ENCODE results near the gene DENND6B. TPM values are rescaled to one million over a fixed set of nuclear protein-coding genes. Genes with fewer than 3 reads are reported as not detected.
A peak's percentile ranks its signal among the peaks of the same experiment; 100 is the strongest.

DENND6B gene
- polyA plus RNA-seq, 4 donors, result 1.9 to 4.5 (median 2.5) TPM

DNA sequence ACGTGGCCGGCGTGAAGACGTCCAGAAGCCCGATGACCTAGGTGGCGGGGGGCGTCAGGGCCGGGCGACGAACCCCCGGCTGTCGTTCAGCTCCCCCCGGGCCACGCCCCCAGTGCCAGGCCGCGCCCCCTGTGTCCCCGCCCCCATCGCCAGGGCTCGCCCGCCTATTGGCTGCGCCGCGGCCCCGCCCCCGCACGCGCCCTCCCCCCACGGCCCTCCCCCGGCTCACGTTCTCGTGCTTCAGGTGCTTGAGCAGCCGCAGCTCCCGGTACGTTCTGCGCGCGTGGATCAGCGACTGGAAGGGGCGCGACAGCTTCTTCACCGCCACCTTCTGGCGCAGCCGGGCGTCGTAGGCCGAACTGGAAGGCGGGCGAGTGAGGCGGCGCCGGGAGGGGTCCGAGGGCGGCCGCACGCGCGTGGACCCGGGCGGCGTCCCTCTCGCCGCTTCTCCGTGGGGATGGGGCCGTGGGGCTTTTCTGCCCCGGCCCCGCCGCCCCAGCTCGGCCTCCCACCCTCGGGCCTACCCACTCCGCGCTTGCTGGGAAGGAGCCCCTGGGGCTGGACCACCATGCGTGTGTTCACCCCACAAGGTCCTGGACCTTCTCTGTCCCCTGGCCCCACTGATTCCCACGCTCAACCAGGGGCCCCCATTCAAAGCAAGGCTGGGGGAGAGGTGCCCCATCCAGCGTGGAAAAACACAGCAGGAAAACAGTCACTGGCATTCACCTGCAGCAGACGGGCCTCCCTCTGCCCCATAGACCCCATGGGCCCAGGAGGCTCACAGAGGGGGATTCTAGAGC, 59.0 kb downstream of the DENND6B start:
- peaks cover 2 to 24% (median 8%) of the 10 kb centered on the region in 3 donors for H3K4me1 ChIP-seq (ENCODE audit: control insufficient read depth in 3 of 3, insufficient read depth in 2 of 3, low read depth in 1 of 3, low read length in 2 of 3)
- peaks cover 0 to 3% (median 0%) of the 10 kb centered on the region in 3 donors for H3K36me3 ChIP-seq (ENCODE audit: control insufficient read depth in 3 of 3, insufficient read depth in 2 of 3, low read depth in 1 of 3, low read length in 3 of 3)
- DNase-seq, result peak; percentile 62 to 64
- no peaks in the 10 kb centered on the region for H3K9me3 ChIP-seq (ENCODE audit: control insufficient read depth in 2 of 2, insufficient read depth in 1 of 2, low read depth in 1 of 2, low read length in 1 of 2)
- H3K27ac ChIP-seq (ENCODE audit: low read depth in 1 of 3, low read length in 2 of 3), result no peak overlapping the region
- no peak for FAIRE-seq
- peaks cover 0 to 63% (median 0%) of the 10 kb centered on the region in 3 donors for H3K27me3 ChIP-seq (ENCODE audit: control insufficient read depth in 3 of 3, insufficient read depth in 3 of 3, low read length in 3 of 3)
- WGBS, 3 donors, result 2 to 18% (median 16%) methylated on average over 30 to 75 of the region's 75 CpGs
- H3K4me3 ChIP-seq (ENCODE audit: low read depth in 1 of 3, low read length in 3 of 3), result peak overlapping the region in 1 of 3 donors; percentile 23

GRCh38 chr22:50266994-50267393, 59.8 kb downstream of the DENND6B start:
- Histone ChIP-seq H3K4me3 (ENCODE audit: low read depth in 1 of 3, low read length in 3 of 3) (no peak overlapping the region), H3K9me3 (ENCODE audit: control insufficient read depth in 2 of 2, insufficient read depth in 1 of 2, low read depth in 1 of 2, low read length in 1 of 2) (no peaks in the 10 kb centered on the region), H3K4me1 (ENCODE audit: control insufficient read depth in 3 of 3, insufficient read depth in 2 of 3, low read depth in 1 of 3, low read length in 2 of 3) (peaks cover 2 to 26% (median 8%) of the 10 kb centered on the region in 3 donors), H3K27ac (ENCODE audit: low read depth in 1 of 3, low read length in 2 of 3) (no peak overlapping the region), H3K27me3 (ENCODE audit: control insufficient read depth in 3 of 3, insufficient read depth in 3 of 3, low read length in 3 of 3) (peaks cover 0 to 71% (median 4%) of the 10 kb centered on the region in 3 donors), H3K36me3 (ENCODE audit: control insufficient read depth in 3 of 3, insufficient read depth in 2 of 3, low read depth in 1 of 3, low read length in 3 of 3) (no peaks in the 10 kb centered on the region)
- no peak for DNase-seq
- FAIRE-seq, result no peak
- WGBS, 3 donors, result 38 to 65% (median 41%) methylated on average over 33 to 37 of the region's 37 CpGs

DNA sequence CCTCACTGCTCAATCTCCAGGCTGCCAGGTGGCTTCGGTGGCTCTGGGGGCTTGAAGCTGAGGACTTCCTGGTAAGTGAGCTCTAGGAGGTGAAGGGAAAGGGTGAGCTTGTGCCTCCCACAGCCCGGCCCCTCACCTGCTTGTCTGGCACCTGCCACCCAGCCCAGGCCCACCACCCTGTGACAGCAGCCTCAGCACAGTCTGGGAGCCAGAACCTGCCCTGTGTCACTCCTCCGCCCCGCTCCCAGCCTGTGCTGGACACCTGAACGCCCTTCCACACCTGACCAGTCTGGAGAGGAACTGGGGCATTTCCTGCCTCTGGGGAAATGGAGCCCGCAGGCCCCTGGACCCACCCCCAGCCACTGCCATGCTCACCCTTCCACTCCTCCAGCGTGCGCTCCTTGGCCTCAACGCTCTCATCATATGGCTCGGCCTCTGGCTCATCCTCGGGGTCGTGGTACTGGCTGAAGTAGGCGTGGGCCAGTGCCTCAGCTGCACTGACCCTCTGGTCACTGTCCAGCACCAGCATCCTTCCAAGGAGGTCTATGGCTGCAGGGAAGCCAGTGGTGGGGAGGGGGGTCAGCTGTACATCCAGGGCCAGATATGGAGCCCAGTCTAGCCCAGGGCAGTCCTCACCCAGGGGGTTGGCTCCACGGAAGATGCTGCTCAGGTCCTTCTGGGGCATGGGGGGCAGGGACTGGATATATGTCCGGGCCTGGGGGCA, 61.7 kb downstream of the DENND6B start:
- H3K4me1 ChIP-seq (ENCODE audit: control insufficient read depth in 3 of 3, insufficient read depth in 2 of 3, low read depth in 1 of 3, low read length in 2 of 3), result peaks cover 0 to 16% (median 4%) of the 10 kb centered on the region in 3 donors
- H3K4me3 ChIP-seq (ENCODE audit: low read depth in 1 of 3, low read length in 3 of 3), result no peak overlapping the region
- H3K27ac ChIP-seq (ENCODE audit: low read depth in 1 of 3, low read length in 2 of 3), result no peak overlapping the region
- FAIRE-seq (no peak), DNase-seq (no peak)
- peaks cover 4 to 71% (median 9%) of the 10 kb centered on the region in 3 donors for H3K27me3 ChIP-seq (ENCODE audit: control insufficient read depth in 3 of 3, insufficient read depth in 3 of 3, low read length in 3 of 3)
- whole genome bisulfite sequencing, 3 donors, result 60 to 78% (median 67%) methylated on average over 15 of the region's 15 CpGs
- no peaks in the 10 kb centered on the region for H3K9me3 ChIP-seq (ENCODE audit: control insufficient read depth in 2 of 2, insufficient read depth in 1 of 2, low read depth in 1 of 2, low read length in 1 of 2)
- H3K36me3 ChIP-seq (ENCODE audit: control insufficient read depth in 3 of 3, insufficient read depth in 2 of 3, low read depth in 1 of 3, low read length in 3 of 3), result no peaks in the 10 kb centered on the region

- Histone ChIP-seq H3K4me3 (ENCODE audit: low read depth in 1 of 3, low read length in 3 of 3) (no peak overlapping the region), H3K27me3 (ENCODE audit: control insufficient read depth in 3 of 3, insufficient read depth in 3 of 3, low read length in 3 of 3) (peaks cover 4 to 67% (median 9%) of the 10 kb centered on the region in 3 donors), H3K4me1 (ENCODE audit: control insufficient read depth in 3 of 3, insufficient read depth in 2 of 3, low read depth in 1 of 3, low read length in 2 of 3) (peaks cover 0 to 11% (median 0%) of the 10 kb centered on the region in 3 donors), H3K27ac (ENCODE audit: low read depth in 1 of 3, low read length in 2 of 3) (no peak overlapping the region), H3K9me3 (ENCODE audit: control insufficient read depth in 2 of 2, insufficient read depth in 1 of 2, low read depth in 1 of 2, low read length in 1 of 2) (no peaks in the 10 kb centered on the region), H3K36me3 (ENCODE audit: control insufficient read depth in 3 of 3, insufficient read depth in 2 of 3, low read depth in 1 of 3, low read length in 3 of 3) (no peaks in the 10 kb centered on the region)
- WGBS, 3 donors, result 64 to 80% (median 68%) methylated on average over 15 of the region's 15 CpGs
- FAIRE-seq (no peak), DNase-seq (no peak)
Observed at GRCh38 chr22:50264104-50264745, 62.6 kb downstream of the DENND6B start.

DNA sequence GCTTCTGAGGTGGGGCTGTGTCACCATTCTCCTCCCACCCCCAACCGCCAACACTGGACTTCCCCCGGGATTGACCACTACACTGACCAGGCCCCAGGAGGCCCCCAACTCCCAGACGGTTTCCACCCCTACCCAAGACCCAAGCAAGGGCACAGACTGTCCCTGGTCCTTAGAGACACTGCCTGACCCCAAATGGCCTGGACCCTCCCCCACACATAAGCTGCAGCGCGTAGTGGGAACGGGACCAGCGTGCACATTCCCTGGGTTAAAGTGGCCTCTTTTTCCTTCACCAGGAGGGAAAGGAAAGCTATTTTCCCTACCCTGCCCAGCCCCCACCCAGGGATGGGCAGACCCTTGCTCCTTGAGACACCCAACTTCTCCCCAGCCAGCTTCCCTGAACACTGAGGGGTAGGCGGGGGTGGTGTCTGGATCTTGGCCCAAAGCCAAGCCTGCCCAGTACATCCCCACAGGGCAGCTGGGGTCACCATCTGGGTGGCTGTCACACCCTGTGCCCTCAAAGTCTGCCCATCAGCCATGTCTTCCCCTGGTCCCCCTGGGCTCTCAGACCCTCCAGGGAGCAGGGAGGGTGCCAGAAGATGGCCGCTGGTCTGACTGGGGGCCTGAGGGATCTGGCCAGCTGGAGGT, 63.7 kb downstream of the DENND6B start:
- Histone ChIP-seq H3K4me1 (ENCODE audit: control insufficient read depth in 3 of 3, insufficient read depth in 2 of 3, low read depth in 1 of 3, low read length in 2 of 3) (peaks cover 0 to 9% (median 0%) of the 10 kb centered on the region in 3 donors), H3K9me3 (ENCODE audit: control insufficient read depth in 2 of 2, insufficient read depth in 1 of 2, low read depth in 1 of 2, low read length in 1 of 2) (no peaks in the 10 kb centered on the region), H3K36me3 (ENCODE audit: control insufficient read depth in 3 of 3, insufficient read depth in 2 of 3, low read depth in 1 of 3, low read length in 3 of 3) (no peaks in the 10 kb centered on the region), H3K4me3 (ENCODE audit: low read depth in 1 of 3, low read length in 3 of 3) (no peak overlapping the region), H3K27ac (ENCODE audit: low read depth in 1 of 3, low read length in 2 of 3) (no peak overlapping the region), H3K27me3 (ENCODE audit: control insufficient read depth in 3 of 3, insufficient read depth in 3 of 3, low read length in 3 of 3) (peaks cover 4 to 56% (median 9%) of the 10 kb centered on the region in 3 donors)
- DNase-seq, result no peak
- 46 to 64% (median 59%) methylated on average over 9 of the region's 9 CpGs for WGBS, 3 donors
- no peak for FAIRE-seq

GRCh38 chr22:50262460-50262911, 64.3 kb downstream of the DENND6B start:
- FAIRE-seq (no peak), DNase-seq (no peak)
- Histone ChIP-seq H3K4me3 (ENCODE audit: low read depth in 1 of 3, low read length in 3 of 3) (no peak overlapping the region), H3K9me3 (ENCODE audit: control insufficient read depth in 2 of 2, insufficient read depth in 1 of 2, low read depth in 1 of 2, low read length in 1 of 2) (no peaks in the 10 kb centered on the region), H3K4me1 (ENCODE audit: control insufficient read depth in 3 of 3, insufficient read depth in 2 of 3, low read depth in 1 of 3, low read length in 2 of 3) (peaks cover 0 to 7% (median 0%) of the 10 kb centered on the region in 3 donors), H3K36me3 (ENCODE audit: control insufficient read depth in 3 of 3, insufficient read depth in 2 of 3, low read depth in 1 of 3, low read length in 3 of 3) (no peaks in the 10 kb centered on the region), H3K27me3 (ENCODE audit: control insufficient read depth in 3 of 3, insufficient read depth in 3 of 3, low read length in 3 of 3) (peaks cover 4 to 53% (median 9%) of the 10 kb centered on the region in 3 donors), H3K27ac (ENCODE audit: low read depth in 1 of 3, low read length in 2 of 3) (no peak overlapping the region)
- 33 to 58% (median 43%) methylated on average over 7 of the region's 7 CpGs for WGBS, 3 donors

DNA sequence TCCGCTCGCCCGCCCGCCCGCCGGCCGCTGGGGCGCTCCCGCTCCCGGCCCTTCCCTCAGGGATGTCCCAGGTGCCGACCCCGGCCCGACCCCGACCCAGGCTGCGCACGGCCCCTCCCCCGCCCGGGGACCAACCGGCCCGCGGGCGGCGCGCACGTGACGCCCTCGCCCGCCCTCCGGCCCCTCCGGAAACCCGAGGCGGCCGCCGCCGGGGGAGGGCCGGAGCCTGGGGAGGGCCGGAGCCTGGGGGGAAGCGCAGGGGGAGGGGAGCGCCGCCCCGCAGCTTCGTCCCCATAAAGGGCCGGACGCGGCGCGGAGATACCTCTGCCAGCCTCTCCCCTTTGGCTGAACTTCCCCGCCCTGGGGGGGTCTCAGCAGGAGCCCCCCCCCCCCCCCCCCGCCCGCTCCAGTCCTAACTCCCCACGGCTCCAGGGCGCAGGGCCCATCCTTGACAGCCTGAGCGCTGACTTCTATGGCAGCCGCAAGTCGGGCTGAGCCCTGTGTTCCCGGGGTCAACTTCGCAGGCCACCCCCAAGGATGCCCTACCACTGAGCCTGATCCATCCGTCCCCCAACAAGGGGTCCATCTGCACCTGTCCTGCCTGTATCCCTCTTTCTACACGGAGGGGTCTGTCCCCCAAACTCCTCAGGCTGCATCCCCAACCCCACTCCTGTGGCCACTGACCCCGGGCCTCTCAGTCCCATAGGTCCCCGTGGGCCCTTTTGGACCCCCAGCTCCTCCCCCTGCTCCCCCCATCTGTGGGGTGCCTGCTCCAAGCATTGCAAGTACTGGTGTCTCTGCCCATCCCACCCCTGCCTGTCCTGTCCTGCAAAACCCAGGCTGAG, 65.0 kb downstream of the DENND6B start, which contains the start of gene MAPK12:
Gene MAPK12, minus strand, starts transcription at position 69 of the 845 bp plus-strand sequence. CDS start 174 bp downstream, outside the sequence.
- H3K9me3 ChIP-seq (ENCODE audit: control insufficient read depth in 2 of 2, insufficient read depth in 1 of 2, low read depth in 1 of 2, low read length in 1 of 2), result no peaks in the 10 kb centered on the region
- H3K27me3 ChIP-seq (ENCODE audit: control insufficient read depth in 3 of 3, insufficient read depth in 3 of 3, low read length in 3 of 3), result peaks cover 4 to 46% (median 9%) of the 10 kb centered on the region in 3 donors
- no peaks in the 10 kb centered on the region for H3K36me3 ChIP-seq (ENCODE audit: control insufficient read depth in 3 of 3, insufficient read depth in 2 of 3, low read depth in 1 of 3, low read length in 3 of 3)
- FAIRE-seq (no peak), DNase-seq (no peak)
- H3K27ac ChIP-seq (ENCODE audit: low read depth in 1 of 3, low read length in 2 of 3), result no peak within 1 kb of the TSS
- 3 to 6% (median 4%) methylated on average over 22 to 61 of the region's 61 CpGs for WGBS, 3 donors
- peaks cover 0 to 4% (median 0%) of the 10 kb centered on the region in 3 donors for H3K4me1 ChIP-seq (ENCODE audit: control insufficient read depth in 3 of 3, insufficient read depth in 2 of 3, low read depth in 1 of 3, low read length in 2 of 3)
- H3K4me3 ChIP-seq (ENCODE audit: low read depth in 1 of 3, low read length in 3 of 3), result peak within 1 kb of the TSS; percentile 24 to 45 (median 38)

Measured in small intestine (tissue), 7 donors.